Ecto neural progenitor cell (in vitro differentiated cells): ENCODE measurements around the gene GNE.
"Not testable (repeated sequence)": the region's sequence is repeated elsewhere in the genome, so short reads cannot be mapped to it uniquely, and the experiment has no call there.

ENCODE experiments used
- DNase-seq: peaks from one replicate; pipeline ENCODE4 v3.0.0-alpha.2; 2018; ENCODE audit warnings: low spot score

Gene GNE

DNA sequence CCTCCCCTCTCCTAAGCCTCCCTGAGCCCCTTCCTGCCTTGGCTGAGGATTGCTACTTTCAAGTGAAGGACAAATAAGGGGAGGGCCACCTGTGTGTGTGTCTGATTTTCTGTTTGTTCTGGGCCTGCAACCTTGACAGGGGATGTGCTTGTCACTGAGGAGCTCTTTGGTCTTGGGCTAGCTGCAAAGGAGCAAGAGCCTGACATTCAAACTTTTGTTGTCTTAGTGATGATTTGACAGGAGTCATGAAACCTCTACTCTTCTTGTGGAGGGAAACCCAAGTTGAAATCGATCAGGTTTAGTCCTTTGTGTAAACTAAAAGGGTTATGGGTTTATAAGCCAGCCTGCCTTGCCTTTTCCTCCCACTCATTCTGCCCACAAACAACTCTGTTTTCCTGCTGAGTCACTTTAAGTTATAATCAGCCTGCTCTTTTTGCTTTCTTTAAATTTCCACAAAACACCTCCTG lies 50.7 kb downstream of the GNE start:
- no peak for DNase-seq

DNA sequence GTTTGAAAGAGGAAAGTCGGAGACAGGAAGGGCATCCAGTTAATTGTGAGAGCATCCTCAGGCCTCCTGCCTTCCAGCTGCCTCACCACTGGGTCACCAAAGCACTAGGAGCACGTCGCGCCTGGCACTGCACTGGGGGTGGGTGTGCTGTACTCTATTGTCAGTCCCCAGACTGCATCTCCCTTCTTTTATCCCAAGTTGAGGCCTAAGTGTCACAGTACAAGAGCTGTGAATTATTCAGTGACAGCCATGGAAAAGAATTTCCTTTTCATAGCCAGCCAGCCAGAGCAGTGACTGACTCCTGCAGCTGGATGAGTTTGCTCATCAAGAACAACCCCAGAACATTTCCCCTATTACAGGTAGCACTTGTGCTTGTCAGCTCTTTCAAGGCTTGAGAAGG lies 51.2 kb downstream of the GNE start:
- no peak for DNase-seq

DNA sequence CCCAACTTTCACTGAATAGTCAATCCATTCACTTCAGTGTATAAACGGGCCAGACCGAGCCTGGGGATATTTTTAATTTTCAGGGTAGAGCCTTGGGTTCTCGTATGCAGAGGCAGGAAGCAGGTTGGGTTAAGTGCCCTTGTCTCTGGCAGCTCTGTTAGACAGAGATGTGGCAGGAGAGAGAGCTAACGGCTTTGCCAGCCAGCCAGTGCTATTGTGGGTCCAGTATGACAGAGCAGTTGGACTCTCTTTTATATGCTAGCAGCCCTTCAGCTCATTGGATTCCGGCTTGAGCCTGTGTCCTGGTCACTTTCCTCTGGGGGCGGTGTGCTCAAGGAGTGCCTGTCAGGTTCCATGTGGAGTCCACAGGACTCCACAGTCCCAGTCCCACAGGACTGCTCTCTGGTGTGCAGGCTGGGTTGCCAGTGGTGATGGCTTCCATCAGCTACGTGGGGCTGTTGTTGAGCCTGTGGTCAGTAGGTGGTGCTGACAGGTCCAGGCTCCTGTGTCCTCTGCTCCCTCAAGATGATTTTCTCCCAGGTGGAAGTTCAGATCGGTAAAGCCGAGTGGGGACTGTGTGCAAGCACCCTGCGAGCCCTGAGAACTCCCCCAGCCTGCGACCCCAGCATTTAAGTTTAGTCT lies 53.2 kb downstream of the GNE start:
- no peak for DNase-seq

DNA sequence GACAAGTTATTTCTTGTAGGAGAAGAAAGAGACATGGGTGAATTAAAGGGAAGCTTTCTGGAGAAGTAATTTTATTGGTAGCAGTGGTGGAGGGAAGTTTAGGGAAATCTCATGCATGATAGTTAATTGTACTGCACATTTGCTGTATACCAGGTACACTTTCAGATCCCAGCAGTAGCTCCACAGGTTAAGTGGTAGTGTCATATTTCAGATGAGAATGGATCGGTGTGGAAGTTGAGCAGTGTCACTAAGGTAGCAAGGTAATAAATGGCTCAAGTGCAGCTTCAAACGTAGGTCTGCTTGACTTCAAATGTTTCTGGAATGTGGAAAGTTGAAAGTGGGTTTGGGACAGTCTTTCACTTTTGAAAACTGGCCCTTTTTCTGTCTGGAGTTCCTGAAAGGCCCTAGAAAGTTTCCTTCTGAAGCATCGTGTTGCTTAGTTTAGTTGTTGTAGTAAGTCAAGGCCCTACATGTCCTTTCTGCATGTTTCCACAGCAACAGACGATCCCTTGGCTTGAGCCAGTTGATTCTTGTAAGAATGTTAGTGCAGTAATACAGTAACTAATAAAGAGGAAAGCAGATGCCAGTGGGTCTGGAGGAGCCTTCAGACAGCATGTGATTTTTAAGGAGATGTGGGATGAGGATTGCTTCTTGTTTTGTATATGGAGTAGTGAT lies 63.8 kb downstream of the GNE start:
- no peak for DNase-seq

DNA sequence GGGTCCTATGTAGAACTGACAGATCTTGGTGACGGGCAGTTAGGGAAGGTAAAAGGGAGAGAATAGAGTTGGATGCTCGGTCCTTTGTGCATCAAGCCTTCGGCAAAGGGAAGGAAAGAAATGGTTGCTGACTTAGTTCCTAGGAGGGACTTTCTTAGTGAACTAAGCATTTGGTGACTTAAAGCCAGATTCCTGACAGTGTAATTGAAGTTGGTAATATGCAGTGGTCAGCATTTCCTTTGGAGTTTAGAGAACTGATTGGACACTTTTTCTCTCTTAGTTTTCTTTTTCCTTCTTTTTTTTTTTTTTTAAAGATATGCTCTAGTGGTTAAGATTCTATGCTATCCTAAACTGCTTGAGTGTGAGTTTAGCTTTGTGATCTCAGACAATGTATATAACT lies 65.2 kb downstream of the GNE start:
- no peak for DNase-seq

DNA sequence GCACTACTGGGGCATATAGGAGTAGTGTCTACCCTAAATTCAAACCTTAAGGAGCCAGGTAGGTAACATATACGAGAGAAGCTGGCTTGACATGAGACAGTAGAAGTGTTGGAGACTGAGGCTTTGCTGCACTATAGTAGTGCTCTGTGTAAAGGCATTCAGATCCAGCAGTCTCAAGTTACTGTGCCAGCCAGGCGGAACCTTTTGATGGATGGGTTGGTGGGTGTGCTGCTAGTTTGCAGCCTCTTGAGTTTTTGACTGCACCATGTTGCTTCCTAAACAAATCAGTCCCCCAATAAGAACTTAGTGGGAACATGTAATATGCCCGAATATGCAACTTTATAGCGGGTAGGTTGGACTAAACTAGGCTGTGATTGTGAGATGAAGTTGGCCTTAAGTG lies 66.1 kb downstream of the GNE start:
- no peak for DNase-seq

DNA sequence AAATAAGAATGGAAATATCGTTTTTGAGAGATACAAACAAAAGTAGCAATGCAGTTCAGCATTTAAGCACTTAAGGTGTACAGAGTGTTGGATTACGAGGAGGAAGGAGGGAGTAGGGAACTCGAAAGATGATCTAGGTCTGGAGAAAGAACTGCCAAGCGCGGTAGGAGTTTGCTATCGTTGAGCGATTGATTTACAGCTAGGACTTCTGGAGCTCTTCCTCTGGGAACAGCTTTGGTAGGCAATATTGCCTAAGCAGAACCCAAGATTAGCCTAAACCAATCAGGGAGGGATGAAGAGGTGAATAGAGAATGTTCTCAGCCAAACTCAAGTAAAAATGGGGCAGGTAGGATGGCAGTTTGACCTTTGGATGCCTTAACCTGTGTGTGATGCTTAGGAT lies 66.6 kb downstream of the GNE start:
- no peak for DNase-seq

DNA sequence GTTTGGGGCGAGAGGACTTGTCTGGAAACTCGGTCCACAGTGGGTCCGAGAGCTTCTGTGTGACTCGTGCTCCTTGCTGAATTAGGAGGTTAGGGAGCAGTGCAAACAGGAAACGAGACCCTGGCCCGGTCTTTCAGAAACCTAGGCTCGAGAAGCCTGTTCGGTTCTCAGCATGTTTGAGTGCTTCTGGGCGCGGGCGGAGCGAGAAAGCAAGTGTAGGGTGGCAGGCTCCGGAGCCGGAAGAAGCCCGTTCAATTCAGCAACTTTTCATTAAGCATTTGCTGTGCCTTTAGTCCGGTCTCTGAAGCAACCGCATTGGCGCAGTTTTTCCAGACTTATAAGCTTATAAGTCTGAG lies 67.0 kb downstream of the GNE start:
- no peak for DNase-seq

DNA sequence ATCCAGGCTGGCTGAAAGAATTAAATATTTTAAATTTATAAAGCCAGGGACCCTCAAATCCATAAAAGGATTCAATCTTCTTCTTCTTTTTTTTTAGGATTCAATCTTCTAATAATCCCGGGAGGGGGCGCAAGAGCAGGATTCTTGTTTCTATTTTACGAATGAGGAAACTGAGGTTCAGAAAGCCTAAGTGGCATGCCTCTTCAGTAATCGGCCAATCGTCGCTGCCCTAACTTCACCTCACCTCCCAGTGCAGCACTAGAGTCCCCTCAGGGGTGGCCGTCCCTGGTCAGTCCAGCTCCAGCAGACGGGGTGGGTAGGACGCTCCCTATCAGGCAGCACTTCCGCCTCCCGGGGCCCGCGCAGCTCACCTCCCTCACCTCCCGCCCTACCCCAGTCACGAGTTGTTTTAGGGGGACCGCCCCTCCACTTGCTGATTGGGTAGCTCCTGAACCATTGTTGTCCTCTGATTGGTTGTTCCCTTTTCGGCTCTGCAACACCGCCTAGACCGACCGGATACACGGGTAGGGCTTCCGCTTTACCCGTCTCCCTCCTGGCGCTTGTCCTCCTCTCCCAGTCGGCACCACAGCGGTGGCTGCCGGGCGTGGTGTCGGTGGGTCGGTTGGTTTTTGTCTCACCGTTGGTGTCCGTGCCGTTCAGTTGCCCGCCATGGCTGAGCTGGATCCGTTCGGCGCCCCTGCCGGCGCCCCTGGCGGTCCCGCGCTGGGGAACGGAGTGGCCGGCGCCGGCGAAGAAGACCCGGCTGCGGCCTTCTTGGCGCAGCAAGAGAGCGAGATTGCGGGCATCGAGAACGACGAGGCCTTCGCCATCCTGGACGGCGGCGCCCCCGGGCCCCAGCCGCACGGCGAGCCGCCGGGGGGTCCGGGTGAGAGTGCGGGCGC lies 67.6 kb downstream of the GNE start, which contains the start of gene CLTA:
TSS of gene CLTA (plus strand) at position 534 of the 902 bp plus-strand sequence. CDS start at position 670, 136 bp downstream.
- DNase-seq = peak; percentile 97

DNA sequence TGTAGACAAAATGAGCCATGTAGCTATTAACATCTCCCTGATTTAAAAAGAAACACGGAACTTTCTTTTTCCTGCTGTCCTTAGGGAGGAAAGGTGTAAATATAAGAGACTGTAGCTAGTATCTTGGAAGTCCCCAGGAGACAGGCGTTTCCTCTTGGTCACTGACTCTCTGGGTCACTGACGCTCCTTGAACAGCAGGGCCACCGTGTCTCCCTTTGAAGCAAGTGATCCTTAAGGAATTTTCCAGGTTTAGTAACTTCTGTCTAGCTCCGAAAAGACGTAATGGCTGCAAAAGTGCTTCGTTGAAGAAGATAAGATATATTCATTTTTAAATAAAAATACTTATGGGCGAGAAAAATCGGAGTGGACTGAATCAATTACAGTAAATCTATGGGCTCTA lies 68.3 kb downstream of the GNE start:
- no peak for DNase-seq

DNA sequence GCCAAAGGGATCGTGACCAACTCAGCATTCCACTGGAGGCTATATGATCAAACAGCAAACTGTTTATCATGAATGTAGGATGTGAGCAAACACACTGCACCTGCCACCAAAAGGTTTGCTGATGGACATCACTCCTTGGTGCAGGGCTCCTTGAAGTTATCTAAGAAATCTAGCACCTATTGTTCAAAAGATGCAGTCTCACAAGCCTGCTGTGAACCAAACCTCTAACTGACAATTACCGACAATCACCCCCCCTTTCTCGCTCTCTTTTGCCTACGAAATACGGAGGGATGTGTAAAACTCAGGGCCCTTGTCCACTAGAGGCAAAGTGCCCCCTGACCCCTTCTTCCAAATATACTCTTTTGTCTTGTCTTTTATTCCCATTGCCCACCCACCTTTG lies 70.0 kb downstream of the GNE start:
- DNase-seq = no peak

DNA sequence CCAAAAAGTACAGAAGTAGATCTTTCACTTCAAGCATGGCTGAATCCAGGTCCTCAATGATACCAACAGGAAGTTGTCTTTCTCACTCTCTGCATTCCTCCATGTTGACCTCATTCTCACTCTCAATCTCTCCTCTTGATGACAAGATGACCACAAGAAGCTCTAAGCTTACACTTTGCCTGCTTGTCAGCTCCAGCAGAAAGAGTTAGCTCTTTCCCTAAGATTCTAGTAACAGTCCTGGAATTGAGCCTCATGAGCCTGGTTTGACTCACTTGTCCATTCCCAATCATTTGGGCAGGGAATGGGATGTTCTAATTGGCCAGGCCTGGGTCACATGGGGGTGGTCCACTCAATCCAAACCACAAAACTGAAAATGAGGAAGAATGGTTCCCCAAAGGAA lies 70.8 kb downstream of the GNE start:
- no peak for DNase-seq

DNA sequence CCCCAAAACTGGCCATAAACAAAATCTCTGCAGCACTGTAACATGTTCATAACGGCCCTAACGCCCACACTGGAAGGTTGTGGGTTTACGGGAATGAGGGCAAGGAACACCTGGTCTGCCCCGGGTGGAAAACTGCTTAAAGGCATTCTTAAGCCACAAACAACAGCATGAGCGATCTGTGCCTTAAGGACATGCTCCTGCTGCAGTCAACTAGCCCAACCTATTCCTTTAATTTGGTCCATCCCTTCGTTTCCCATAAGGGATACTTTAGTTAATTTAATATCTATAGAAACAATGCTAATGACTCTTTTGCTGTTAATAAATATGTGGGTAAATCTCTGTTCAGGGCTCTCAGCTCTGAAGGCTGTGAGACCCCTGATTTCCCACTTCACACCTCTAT lies 78.0 kb downstream of the GNE start:
- not testable (repeated sequence) for DNase-seq

DNA sequence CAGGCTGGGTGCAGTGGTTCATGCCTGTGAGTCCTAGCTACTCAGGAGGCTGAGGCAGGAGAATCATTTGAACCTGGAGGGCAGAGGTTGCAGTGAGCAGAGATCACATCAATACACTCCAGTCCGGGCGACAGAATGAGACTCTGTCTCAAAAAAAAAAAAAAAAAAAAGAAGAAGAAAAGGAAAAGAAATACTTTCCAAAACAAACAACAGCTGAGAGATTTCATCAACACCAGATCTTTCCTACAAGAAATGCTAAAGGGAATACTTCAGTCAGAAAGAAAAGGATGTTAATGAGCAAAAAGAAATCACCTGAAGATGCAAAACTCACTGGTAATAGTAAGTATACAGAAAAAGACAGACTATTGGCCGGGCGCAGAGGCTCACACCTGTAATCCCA lies 80.7 kb downstream of the GNE start:
- no peak for DNase-seq

DNA sequence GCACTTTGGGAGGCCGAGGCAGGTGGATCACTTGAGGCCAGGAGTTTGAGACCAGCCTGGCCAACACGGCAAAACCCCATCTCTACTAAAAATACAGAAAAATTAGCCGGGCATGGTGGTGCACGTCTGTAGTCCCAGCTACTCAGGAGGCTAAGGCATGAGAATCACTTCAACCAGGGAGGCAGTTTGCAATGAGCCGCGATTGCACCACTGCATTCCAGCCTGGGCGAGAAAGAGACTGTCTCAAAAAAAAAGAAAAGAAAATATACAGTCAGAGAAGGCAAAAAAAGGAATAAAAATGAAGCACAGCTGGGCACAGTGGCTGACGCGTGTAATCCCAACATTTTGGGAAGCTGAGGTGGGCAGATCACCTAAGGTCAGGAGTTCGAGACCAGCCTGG lies 81.8 kb downstream of the GNE start:
- DNase-seq = not testable (repeated sequence)

DNA sequence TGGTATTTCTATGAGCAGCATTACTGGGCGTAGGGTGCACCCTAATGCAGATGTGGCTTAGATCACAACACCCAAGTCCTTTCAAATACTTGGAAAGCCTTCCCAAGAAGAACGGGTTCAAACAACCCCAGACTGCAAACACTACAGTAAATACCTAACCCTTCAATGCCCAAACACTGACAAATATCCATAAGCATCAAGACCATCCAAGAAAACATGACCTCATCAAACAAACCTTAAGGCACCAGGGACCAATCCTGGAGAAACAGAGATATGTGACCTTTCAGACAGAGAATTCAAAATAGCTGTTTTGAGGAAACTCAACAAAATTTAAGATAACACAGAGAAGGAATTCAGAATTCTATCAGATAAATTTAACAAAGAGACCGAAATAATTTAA lies 83.0 kb downstream of the GNE start:
- DNase-seq = not testable (repeated sequence)

DNA sequence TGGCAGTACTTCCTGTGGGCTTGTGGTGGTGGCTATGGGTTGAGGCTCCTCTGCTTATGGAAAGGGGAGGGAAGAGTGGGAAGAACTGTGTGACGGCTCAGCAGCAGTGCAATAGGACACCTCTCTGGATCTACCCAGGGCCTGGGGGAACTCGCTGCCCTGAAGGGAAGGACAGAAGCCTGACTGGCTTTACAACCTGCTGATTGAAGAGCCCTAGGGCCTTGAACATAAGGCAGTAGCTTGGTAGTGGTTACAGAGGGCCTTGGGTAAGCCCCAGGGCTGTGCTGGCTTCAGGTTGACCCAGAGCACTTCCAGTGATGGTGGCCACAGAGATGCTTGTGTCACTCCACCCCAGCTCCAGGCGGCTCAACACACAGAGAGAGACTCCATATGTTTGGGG lies 83.5 kb downstream of the GNE start:
- no peak for DNase-seq

DNA sequence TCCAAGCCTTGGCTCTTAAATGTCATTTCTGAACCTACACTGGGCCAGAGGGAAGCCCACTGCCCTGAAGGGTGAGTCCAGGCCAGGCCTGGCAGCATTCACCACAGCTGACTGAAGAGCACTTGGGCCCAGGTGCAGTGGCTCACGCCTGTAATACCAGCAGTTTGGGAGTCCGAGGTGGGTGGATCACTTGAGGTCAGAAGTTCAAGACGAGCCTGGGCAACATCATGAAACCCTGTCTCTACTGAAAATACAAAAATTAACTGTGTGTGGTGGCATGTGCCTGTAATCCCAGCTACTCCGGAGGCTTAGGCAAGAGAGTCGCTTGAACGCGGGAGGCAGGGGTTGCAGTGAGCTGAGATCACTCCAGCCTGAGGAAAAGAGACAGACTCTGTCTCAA lies 84.0 kb downstream of the GNE start:
- DNase-seq = no peak

DNA sequence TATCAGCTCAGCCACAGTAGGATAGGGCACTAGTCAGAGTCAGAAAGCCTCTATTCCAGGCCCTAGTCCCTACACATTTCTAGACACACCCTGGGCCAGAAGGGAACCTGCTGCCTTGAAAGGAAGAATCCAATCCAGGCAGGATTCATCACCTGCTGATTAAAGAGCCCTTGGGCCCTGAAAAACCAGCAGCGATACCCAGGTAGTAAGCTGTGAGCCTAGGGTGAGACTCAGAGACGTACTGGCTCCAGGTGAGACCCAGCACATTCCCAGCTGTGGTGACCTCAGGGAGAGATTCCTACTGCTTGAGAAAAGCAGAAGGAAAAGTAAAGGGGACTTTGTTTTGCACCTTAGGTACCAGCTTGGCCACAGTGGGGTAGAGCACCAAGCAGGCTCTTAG lies 84.4 kb downstream of the GNE start:
- no peak for DNase-seq

DNA sequence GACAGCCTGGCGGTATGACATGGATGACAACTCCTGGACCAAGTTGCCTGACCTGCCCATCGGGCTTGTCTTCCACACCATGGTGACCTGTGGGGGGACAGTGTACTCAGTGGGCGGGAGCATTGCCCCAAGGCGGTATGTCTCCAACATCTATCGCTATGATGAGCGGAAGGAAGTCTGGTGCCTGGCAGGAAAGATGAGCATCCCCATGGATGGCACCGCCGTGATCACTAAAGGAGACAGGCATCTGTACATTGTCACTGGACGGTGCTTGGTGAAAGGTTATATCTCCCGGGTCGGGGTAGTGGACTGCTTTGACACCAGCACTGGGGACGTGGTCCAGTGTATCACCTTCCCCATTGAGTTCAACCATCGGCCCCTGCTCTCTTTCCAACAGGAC lies 87.7 kb downstream of the GNE start:
- no peak for DNase-seq

DNA sequence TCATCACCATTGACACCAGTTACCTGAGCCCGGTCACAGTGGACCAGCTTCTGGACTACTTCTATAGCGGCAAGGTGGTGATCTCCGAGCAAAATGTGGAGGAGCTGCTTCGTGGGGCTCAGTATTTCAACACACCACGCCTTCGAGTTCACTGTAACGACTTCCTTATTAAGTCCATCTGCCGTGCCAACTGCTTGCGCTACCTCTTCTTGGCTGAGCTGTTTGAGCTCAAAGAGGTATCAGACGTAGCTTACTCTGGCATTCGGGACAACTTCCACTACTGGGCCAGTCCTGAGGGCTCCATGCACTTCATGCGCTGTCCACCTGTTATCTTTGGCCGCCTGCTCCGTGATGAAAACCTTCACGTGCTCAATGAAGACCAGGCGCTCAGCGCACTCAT lies 88.5 kb downstream of the GNE start:
- no peak for DNase-seq

DNA sequence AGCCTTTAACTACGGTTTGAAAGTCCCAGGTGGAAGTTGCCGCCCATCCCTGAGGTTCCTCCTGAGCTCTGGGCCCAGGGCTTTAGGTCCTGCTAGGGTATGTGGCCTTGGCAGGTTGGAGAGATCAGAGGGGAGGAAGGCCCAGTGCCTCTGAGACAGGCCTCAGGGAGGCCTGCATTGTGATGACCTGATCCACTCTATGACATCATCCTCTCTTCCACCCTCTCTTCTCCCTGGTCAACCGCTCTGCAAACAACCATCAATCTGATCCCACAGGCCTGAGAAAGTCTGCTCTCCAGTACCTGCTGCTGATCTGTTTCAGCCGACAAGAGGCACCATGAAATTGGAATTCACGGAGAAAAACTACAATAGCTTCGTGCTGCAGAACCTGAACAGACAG lies 89.1 kb downstream of the GNE start, which contains the start of gene CCIN:
TSS of gene CCIN (plus strand) at position 223 of the 400 bp plus-strand sequence. CDS start at position 338, 115 bp downstream.
- DNase-seq = no peak
